Caco-2 (cell line): ENCODE measurements around the gene GMPR. TPM values are rescaled to one million over a fixed set of nuclear protein-coding genes. Genes with fewer than 3 reads are reported as not detected.

Experiments
- BruUV-seq: library from RNA; stranded (reverse); fragments of 400-500 nt; replicated peaks from 2 replicates; lab custom pipeline; 2021; lab: Mats Ljungman, UMichigan
- CTCF ChIA-PET: fragments of 300-600 bp; sonication (Branson Sonifier 250); formaldehyde crosslinking; loops from one replicate; lab custom pipeline; 2022; ENCODE audit warnings: antibody characterized with exemption; lab: Charles Lee
- POLR2A ChIA-PET: fragments of 300-600 bp; sonication (Branson Sonifier 250); formaldehyde crosslinking; loops from one replicate; lab custom pipeline; 2022; ENCODE audit warnings: antibody characterized with exemption; lab: Charles Lee
- DNase-seq, 2 experiments: peaks; one replicate each; pipeline versions ENCODE4 v3.0.0 to v3.0.0-alpha.2; 2020 to 2022
- H3K27me3 ChIP-seq: replicated peaks from 2 replicates; pipeline ENCODE4 v1.6.0; 2011; ENCODE audit warnings: low read length; ENCODE audit not compliant: control insufficient read depth, insufficient read depth
- H3K36me3 ChIP-seq: 2 replicates; pipeline ENCODE4 v1.5.1; 2011; ENCODE audit warnings: low read length; ENCODE audit not compliant: control insufficient read depth, insufficient read depth
- H3K4me1 ChIP-seq: fragments of 250-450 bp; sonication (Bioruptor Pico); 2 replicates; pipeline ENCODE4 v1.5.1; 2020; ENCODE audit warnings: mild to moderate bottlenecking
- H3K4me3 ChIP-seq: 2 replicates; pipeline ENCODE4 v1.5.1; 2011; ENCODE audit warnings: low read depth, mild to moderate bottlenecking, control low read depth, low read length
- H3K9me3 ChIP-seq: fragments of 250-450 bp; sonication (Bioruptor Pico); 2 replicates; pipeline ENCODE4 v1.5.1; 2020; ENCODE audit warnings: mild to moderate bottlenecking, moderate library complexity
- H3K27ac Mint-ChIP-seq: one replicate; pipeline ENCODE4 v1.8.0; 2022; ENCODE audit warnings: mixed read lengths; ENCODE audit not compliant: unreplicated experiment
- H3K27me3 Mint-ChIP-seq: one replicate; pipeline ENCODE4 v1.8.0; 2022; ENCODE audit warnings: mixed read lengths; ENCODE audit not compliant: insufficient read depth, unreplicated experiment
- H3K36me3 Mint-ChIP-seq: one replicate; pipeline ENCODE4 v1.8.0; 2022; ENCODE audit warnings: mild to moderate bottlenecking, mixed read lengths; ENCODE audit not compliant: insufficient read depth, unreplicated experiment
- H3K4me1 Mint-ChIP-seq: one replicate; pipeline ENCODE4 v1.8.0; 2022; ENCODE audit warnings: low read depth, mixed read lengths; ENCODE audit not compliant: unreplicated experiment
- H3K4me3 Mint-ChIP-seq: one replicate; pipeline ENCODE4 v1.8.0; 2022; ENCODE audit warnings: mild to moderate bottlenecking, moderate library complexity, mixed read lengths; ENCODE audit not compliant: unreplicated experiment
- H3K9me3 Mint-ChIP-seq: one replicate; pipeline ENCODE4 v1.8.0; 2022; ENCODE audit warnings: mixed read lengths; ENCODE audit not compliant: unreplicated experiment
- CTCF ChIP-seq, 2 experiments: fragments of 200-600 bp in 1 of 2; IDR thresholded peaks; 1 replicate in 1 of 2; 2 replicates in 1 of 2; pipeline versions ENCODE4 v1.5.1 to v1.8.0; 2011 to 2022; ENCODE audit warnings: antibody characterized with exemption in 1 of 2, control low read depth in 1 of 2, inconsistent platforms in 1 of 2, low read depth in 1 of 2, low read length in 1 of 2, mild to moderate bottlenecking in 1 of 2, moderate library complexity in 1 of 2; ENCODE audit not compliant: insufficient read depth in 1 of 2, severe bottlenecking in 1 of 2, unreplicated experiment in 1 of 2
- intact Hi-C: fragments of 100-400 bp; cut with micrococcal nuclease; formaldehyde crosslinking; loops from one replicate; pipeline ENCODE4 v1.10.0; 2022; ENCODE audit not compliant: unreplicated experiment
- total RNA-seq: library from RNA; stranded (reverse); gene quantifications from 2 replicates; pipeline ENCODE4 v1.2.3, GENCODE V29; 2022

The GMPR gene
- total RNA-seq, 1 experiment from 2014 or later, result 1.3 TPM

GRCh38 chr6:16238963-16239797 lies 793 bp downstream of the GMPR start:
- Mint-ChIP-seq H3K9me3 (no peaks in the 10 kb centered on the region), H3K27me3 (peaks cover 8% of the 10 kb centered on the region), H3K4me1 (no peaks in the 10 kb centered on the region), H3K27ac (peak overlapping the region; percentile 27), H3K36me3 (no peaks in the 10 kb centered on the region), H3K4me3 (peak overlapping the region; percentile 91)
- ChIA-PET POLR2A (no interaction called here), CTCF (interaction anchor here (0.7 kb wide), 1 partner anchor 20 kb away, joined by 3 read pairs; no protein-coding TSS in a partner anchor)
- Histone ChIP-seq H3K4me1 (peaks cover 5% of the 10 kb centered on the region), H3K27me3 (no peaks in the 10 kb centered on the region), H3K9me3 (no peaks in the 10 kb centered on the region), H3K4me3 (peak overlapping the region; percentile 57), H3K36me3 (no peaks in the 10 kb centered on the region)
- no TSS peak for BruUV-seq
- DNase-seq, result peak in 1 of 2 experiments; percentile 14
- intact Hi-C loops, result no loop called here
- no peak for TF ChIP-seq CTCF (IDR thresholded peaks at IDR 0.05; ENCODE audit: insufficient read depth in 1 of 2, low read depth in 1 of 2, low read length in 1 of 2, severe bottlenecking in 1 of 2, unreplicated experiment in 1 of 2)

- Histone ChIP-seq H3K9me3 (no peaks in the 10 kb centered on the region), H3K36me3 (no peaks in the 10 kb centered on the region), H3K4me1 (peaks cover 5% of the 10 kb centered on the region), H3K4me3 (no peak overlapping the region), H3K27me3 (no peaks in the 10 kb centered on the region)
- no peak overlapping the region for H3K27ac Mint-ChIP-seq
- POLR2A ChIA-PET, result no interaction called here
- CTCF ChIA-PET, result interaction anchor here (0.7 kb wide), 1 partner anchor 20 kb away, joined by 3 read pairs; no protein-coding TSS in a partner anchor
- H3K9me3 Mint-ChIP-seq, result no peaks in the 10 kb centered on the region
- H3K4me1 Mint-ChIP-seq, result no peaks in the 10 kb centered on the region
- TF ChIP-seq CTCF (IDR thresholded peaks at IDR 0.05; ENCODE audit: insufficient read depth in 1 of 2, low read depth in 1 of 2, low read length in 1 of 2, severe bottlenecking in 1 of 2, unreplicated experiment in 1 of 2), result no peak
- H3K36me3 Mint-ChIP-seq, result no peaks in the 10 kb centered on the region
- no TSS peak for BruUV-seq
- intact Hi-C loops, result no loop called here
- H3K4me3 Mint-ChIP-seq, result peak overlapping the region; percentile 91
- peaks cover 8% of the 10 kb centered on the region for H3K27me3 Mint-ChIP-seq
- no peak for DNase-seq
Observed at GRCh38 chr6:16239798-16240123, 1.4 kb downstream of the GMPR start.

- BruUV-seq, result no TSS peak
- peaks cover 4% of the 10 kb centered on the region for H3K27me3 Mint-ChIP-seq
- POLR2A ChIA-PET, result no interaction called here
- intact Hi-C loops, result no loop called here
- no peaks in the 10 kb centered on the region for H3K27me3 ChIP-seq
- no peaks in the 10 kb centered on the region for H3K36me3 Mint-ChIP-seq
- H3K4me3 Mint-ChIP-seq, result no peak overlapping the region
- peaks cover 5% of the 10 kb centered on the region for H3K4me1 ChIP-seq
- no peak overlapping the region for H3K4me3 ChIP-seq
- no peaks in the 10 kb centered on the region for H3K9me3 ChIP-seq
- no peaks in the 10 kb centered on the region for H3K36me3 ChIP-seq
- CTCF ChIA-PET, result no interaction called here
- DNase-seq, result no peak
- H3K4me1 Mint-ChIP-seq, result no peaks in the 10 kb centered on the region
- no peak overlapping the region for H3K27ac Mint-ChIP-seq
- TF ChIP-seq CTCF (IDR thresholded peaks at IDR 0.05; ENCODE audit: insufficient read depth in 1 of 2, low read depth in 1 of 2, low read length in 1 of 2, severe bottlenecking in 1 of 2, unreplicated experiment in 1 of 2), result no peak
- no peaks in the 10 kb centered on the region for H3K9me3 Mint-ChIP-seq
Observed at GRCh38 chr6:16240589-16241320, 2.4 kb downstream of the GMPR start.
